Smooth muscle cell (in vitro differentiated cells): Measurements from ENCODE around the gene RTEL1. TPM values are rescaled to one million over a fixed set of nuclear protein-coding genes. Genes with fewer than 3 reads are reported as not detected.
"Not testable (repeated sequence)": the region's sequence is repeated elsewhere in the genome, so short reads cannot be mapped to it uniquely, and the experiment has no call there.

Experiments used
- DNase-seq: peaks from one replicate; lab custom pipeline; 2025; ENCODE audit not compliant: unreplicated experiment; lab: John Stamatoyannopoulos, UW
- H2AFZ ChIP-seq: fragments of 200-600 bp; sonication (generic); 2 replicates; pipeline ENCODE4 v1.6.0; 2016; ENCODE audit warnings: antibody characterized with exemption, low read depth, mild to moderate bottlenecking
- H3F3A ChIP-seq: fragments of 200-600 bp; sonication (generic); 2 replicates; pipeline ENCODE4 v1.6.0; 2017; ENCODE audit warnings: antibody characterized with exemption, low read depth
- H3K27ac ChIP-seq: fragments of 200-600 bp; sonication (generic); 2 replicates; pipeline ENCODE4 v1.5.1; 2016; ENCODE audit warnings: low read depth, mild to moderate bottlenecking
- H3K27me3 ChIP-seq: fragments of 200-600 bp; sonication (generic); 2 replicates; pipeline ENCODE4 v1.6.1; 2016; ENCODE audit warnings: low read depth, mild to moderate bottlenecking
- H3K36me3 ChIP-seq: fragments of 200-600 bp; sonication (generic); 2 replicates; pipeline ENCODE4 v1.5.1; 2016; ENCODE audit warnings: low read depth
- H3K4me1 ChIP-seq: fragments of 200-600 bp; sonication (generic); 2 replicates; pipeline ENCODE4 v1.5.1; 2016; ENCODE audit warnings: low read depth
- H3K4me2 ChIP-seq: fragments of 200-600 bp; sonication (generic); 2 replicates; pipeline ENCODE4 v1.6.0; 2016; ENCODE audit warnings: mild to moderate bottlenecking
- H3K4me3 ChIP-seq: fragments of 200-600 bp; sonication (generic); 2 replicates; pipeline ENCODE4 v1.5.1; 2016; ENCODE audit warnings: mild to moderate bottlenecking
- H3K79me2 ChIP-seq: fragments of 200-600 bp; sonication (generic); 2 replicates; pipeline ENCODE4 v1.6.0; 2016; ENCODE audit warnings: low read depth, mild to moderate bottlenecking
- H3K9ac ChIP-seq: fragments of 200-600 bp; sonication (generic); 2 replicates; pipeline ENCODE4 v1.6.0; 2016; ENCODE audit warnings: low read depth
- H3K9me3 ChIP-seq: fragments of 200-600 bp; sonication (generic); replicated peaks from 2 replicates; pipeline ENCODE4 v1.5.1; 2016; ENCODE audit warnings: low read depth
- H4K20me1 ChIP-seq: fragments of 200-600 bp; sonication (generic); 2 replicates; pipeline ENCODE4 v1.6.0; 2016; ENCODE audit warnings: low read depth
- WGBS: methylation state at CpG from one replicate; pipeline ENCODE4 v1.1.7; 2016; ENCODE audit warnings: low lambda C conversion rate; 5-methylcytosine and 5-hydroxymethylcytosine counted together
- polyA plus RNA-seq: library from polyadenylated mRNA; unstranded; fragments of >200 nt; fragmentation: Nextera tagmentation; extraction: Ambion mirVana; gene quantifications from 2 replicates; pipeline ENCODE4 v1.2.1, GENCODE V29; 2016
- total RNA-seq: library from RNA; depleted of rRNA; stranded (reverse); fragments of >200 nt; gene quantifications from 2 replicates; pipeline ENCODE4 v1.2.3, GENCODE V29; 2014
- TF ChIP-seq, protein P1 (sequence below): fragments of 200-600 bp; sonication (generic); IDR thresholded peaks from 2 replicates; pipeline ENCODE4 v1.5.1; 2017; ENCODE audit warnings: borderline replicate concordance, mild to moderate bottlenecking, antibody characterized with exemption; ENCODE audit not compliant: insufficient read depth, poor library complexity, severe bottlenecking

The RTEL1 gene
- total and polyA plus RNA-seq, 2 experiments from 2014 or later, result 10.4 to 14.2 TPM

DNA sequence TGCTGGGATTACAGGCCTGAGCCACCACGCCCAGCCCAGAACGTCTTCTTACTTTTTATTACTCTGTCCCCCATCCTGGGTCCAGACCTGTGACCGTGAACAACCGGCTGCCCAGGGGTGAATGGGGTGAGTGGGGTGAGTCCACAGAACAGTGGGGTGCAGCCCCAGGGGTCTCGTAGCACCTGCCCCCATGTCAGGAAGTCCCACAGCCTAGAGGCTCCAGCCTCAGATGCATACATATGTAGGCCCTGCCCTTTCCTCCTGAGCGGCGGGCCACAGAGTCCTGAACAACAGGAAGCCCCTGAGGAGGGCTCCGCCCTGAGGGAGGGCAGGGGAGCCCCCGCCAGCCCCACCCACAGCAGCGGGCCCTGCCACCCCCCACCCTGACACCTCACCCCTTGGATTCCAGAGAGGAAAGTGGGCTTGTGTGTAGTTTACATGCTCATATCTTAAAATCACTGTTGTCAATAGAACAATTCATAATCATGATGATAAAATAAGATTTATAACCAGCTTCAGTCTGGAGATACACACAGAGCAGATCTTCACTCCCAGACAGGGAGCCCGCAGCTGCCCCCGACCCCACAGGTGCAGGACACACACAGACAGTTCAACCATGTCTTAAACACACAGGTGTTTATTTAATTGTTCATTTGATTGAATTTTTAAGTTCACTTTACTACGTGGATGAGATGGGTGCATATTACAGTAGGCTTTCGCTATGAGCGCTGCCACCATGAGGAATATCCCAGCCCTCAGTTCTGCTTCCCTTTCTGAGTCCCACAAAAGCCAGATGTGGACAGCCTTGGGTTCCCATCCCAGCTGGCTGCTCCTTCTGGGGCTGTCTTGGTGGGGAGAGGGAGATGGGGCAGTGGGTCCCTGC lies 18.8 kb upstream of the RTEL1 start:
- Histone ChIP-seq H4K20me1 (no peaks in the 10 kb centered on the region), H3K9me3 (no peaks in the 10 kb centered on the region), H3K4me3 (no peak overlapping the region), H3F3A (no peaks in the 10 kb centered on the region), H3K27ac (no peak overlapping the region), H3K4me2 (no peak overlapping the region), H3K4me1 (peaks cover 4% of the 10 kb centered on the region), H3K9ac (no peak overlapping the region), H3K79me2 (no peaks in the 10 kb centered on the region), H3K36me3 (no peaks in the 10 kb centered on the region), H2AFZ (no peak overlapping the region), H3K27me3 (no peaks in the 10 kb centered on the region)
- TF ChIP-seq, protein P1, sequence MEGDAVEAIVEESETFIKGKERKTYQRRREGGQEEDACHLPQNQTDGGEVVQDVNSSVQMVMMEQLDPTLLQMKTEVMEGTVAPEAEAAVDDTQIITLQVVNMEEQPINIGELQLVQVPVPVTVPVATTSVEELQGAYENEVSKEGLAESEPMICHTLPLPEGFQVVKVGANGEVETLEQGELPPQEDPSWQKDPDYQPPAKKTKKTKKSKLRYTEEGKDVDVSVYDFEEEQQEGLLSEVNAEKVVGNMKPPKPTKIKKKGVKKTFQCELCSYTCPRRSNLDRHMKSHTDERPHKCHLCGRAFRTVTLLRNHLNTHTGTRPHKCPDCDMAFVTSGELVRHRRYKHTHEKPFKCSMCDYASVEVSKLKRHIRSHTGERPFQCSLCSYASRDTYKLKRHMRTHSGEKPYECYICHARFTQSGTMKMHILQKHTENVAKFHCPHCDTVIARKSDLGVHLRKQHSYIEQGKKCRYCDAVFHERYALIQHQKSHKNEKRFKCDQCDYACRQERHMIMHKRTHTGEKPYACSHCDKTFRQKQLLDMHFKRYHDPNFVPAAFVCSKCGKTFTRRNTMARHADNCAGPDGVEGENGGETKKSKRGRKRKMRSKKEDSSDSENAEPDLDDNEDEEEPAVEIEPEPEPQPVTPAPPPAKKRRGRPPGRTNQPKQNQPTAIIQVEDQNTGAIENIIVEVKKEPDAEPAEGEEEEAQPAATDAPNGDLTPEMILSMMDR, result no peak
- 86% methylated on average over 13 of the region's 15 CpGs for WGBS
- no peak for DNase-seq

DNA sequence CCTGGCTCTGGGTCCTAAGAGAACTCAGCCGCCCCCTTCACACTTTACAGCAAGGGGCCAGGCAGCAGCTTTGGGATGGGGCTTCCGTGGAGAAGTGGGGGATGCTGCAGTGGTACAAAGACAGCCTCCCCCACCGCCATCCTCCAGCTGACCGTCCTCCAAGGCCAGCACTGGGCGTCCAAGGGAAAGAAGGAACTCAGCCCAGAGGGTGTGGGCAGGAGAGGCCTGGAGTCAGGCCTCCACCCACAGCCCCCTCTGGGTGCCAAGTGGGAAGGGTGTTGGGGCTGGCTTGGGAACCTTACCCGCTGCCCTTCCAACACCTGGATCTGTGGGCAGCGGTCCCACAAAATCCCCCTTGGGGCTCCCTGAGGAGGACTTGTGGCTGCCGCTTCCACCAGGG lies 18.0 kb upstream of the RTEL1 start:
- Histone ChIP-seq H3K4me1 (peaks cover 4% of the 10 kb centered on the region), H3K4me3 (no peak overlapping the region), H3K4me2 (no peak overlapping the region), H4K20me1 (no peaks in the 10 kb centered on the region), H3K36me3 (no peaks in the 10 kb centered on the region), H3K27ac (no peak overlapping the region), H3K9me3 (no peaks in the 10 kb centered on the region), H2AFZ (no peak overlapping the region), H3K9ac (no peak overlapping the region), H3K79me2 (no peaks in the 10 kb centered on the region), H3K27me3 (no peaks in the 10 kb centered on the region), H3F3A (no peaks in the 10 kb centered on the region)
- WGBS, result 96% methylated on average over 6 of the region's 8 CpGs
- DNase-seq, result no peak
- TF ChIP-seq, protein P1, result no peak

DNA sequence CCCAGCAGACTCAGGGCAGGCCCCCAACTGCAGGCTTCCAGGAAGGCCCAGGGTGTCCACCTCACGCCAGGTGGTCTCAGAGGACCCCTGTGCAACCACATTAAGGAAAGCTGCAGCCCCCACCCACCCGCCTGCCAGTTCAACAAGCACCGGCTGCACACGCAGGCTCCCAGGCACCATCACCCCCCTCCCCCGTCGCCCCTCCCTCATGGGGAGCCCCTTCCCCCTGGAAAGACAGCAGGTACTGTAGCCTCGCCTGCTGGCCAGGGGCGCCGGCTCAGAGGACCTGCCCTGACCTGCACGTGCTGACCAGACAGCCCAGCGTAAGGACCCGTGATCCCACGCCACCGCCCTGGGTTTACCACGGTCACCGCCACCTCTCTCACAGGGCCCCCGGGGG lies 17.4 kb upstream of the RTEL1 start:
- WGBS, result 88% methylated on average over 4 of the region's 17 CpGs
- not testable (repeated sequence) for H4K20me1 ChIP-seq, H3K4me2 ChIP-seq, H3K4me1 ChIP-seq, H2AFZ ChIP-seq, H3F3A ChIP-seq, H3K27me3 ChIP-seq, DNase-seq, H3K79me2 ChIP-seq, H3K36me3 ChIP-seq, H3K4me3 ChIP-seq, H3K9ac ChIP-seq, H3K9me3 ChIP-seq, H3K27ac ChIP-seq

DNA sequence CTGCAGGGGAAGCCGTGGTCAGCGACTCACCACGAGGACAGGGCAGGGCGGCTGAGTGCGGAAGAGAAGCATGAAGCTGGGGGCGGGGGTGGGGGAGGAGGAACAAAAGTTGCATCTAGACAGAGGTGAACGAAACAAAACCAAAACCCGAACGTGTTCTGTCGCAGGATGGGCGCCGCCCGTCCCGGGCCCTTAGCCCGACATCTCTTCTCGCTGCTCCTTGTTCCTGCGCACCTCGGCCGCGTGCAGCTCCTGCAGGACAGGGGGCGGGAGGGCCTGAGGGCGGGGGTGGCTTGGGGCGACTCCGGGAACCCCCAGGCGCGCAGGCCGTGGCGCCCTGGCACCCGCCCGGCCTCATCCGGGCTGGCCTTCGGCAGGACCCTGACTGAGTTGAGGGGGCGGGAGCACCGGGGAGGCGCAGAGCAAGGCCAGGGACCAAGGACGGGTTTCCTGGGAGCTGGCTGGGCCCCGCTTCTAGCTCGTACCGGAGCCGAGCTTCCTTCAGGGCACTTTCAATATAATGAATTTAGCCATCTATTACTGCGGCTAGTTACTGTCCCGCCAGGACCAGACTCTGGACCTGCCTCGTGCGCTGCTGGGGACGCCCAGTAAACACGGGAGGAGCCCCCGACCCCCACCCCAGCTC lies 16.8 kb upstream of the RTEL1 start:
- no peaks in the 10 kb centered on the region for H3K79me2 ChIP-seq
- no peaks in the 10 kb centered on the region for H3F3A ChIP-seq
- 39% methylated on average over 37 of the region's 47 CpGs for WGBS
- DNase-seq, result no peak
- H3K4me1 ChIP-seq, result peaks cover 4% of the 10 kb centered on the region
- H3K4me2 ChIP-seq, result peak overlapping the region; percentile 85
- H3K27ac ChIP-seq, result no peak overlapping the region
- peak overlapping the region; percentile 51 for H3K4me3 ChIP-seq
- H3K27me3 ChIP-seq, result no peaks in the 10 kb centered on the region
- H3K36me3 ChIP-seq, result no peaks in the 10 kb centered on the region
- H3K9me3 ChIP-seq, result no peaks in the 10 kb centered on the region
- no peak overlapping the region for H3K9ac ChIP-seq
- H2AFZ ChIP-seq, result peak overlapping the region; percentile 80
- H4K20me1 ChIP-seq, result no peaks in the 10 kb centered on the region
- TF ChIP-seq, protein P1, result no peak
